ENCODE results near the gene CPNE1.
"Not testable (repeated sequence)": the region's sequence is repeated elsewhere in the genome, so short reads cannot be mapped to it uniquely, and the experiment has no call there.

DNA sequence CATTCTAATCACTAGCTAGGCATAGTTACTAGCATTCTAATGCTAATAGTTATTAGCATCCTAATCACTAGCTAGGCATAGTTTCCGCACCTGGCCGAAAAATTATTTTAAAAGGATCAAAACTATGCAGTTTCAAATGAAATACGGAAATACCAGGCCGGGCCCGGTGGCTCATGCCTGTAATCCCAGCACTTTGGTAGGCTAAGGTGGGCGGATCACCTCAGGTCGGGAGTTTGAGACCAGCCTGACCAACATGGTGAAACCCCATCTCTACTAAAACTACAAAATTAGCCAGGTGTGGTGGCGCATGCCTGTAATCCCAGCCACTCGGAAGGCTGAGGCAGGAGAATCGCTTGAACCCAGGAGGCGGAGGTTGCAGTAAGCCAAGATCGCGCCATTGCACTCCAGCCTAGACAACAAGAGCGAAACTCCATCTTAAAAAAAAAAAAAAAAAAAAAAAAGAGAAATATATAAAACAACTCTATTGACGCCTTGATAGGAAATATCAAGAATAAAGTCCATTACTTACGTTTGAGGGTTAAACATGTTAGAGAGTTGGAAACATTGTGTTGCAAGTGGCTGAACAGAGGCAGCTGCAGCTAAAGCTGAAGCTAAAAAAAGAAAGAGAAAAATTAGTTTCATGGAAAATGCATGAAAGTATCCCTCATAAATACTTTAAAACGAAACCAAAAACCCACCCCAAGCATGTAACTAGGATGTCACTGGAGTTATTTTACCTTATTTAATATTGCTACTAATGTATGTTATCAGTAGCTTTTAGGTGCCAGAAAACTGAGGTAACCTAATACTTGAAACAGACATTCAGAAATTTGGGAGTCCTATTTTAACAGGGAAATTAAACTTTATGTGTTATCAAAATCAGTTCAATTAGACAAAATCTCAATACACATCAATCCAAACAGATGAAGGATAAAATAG lies 42.2 kb upstream of the CPNE1 start:
- not testable (repeated sequence) for TF ChIP-seq EZH2 (IDR thresholded peaks at IDR 0.05; ENCODE audit: insufficient read depth, poor library complexity, severe bottlenecking); EZH2phosphoT487 (IDR thresholded peaks at IDR 0.05; ENCODE audit: insufficient read depth, low read depth)
